HEK293 (cell line): ENCODE measurements around the gene HSF2BP.

Experiments used
- CTCF ChIP-seq: fragments of 450-650 bp; formaldehyde crosslinking; IDR thresholded peaks from 2 replicates; pipeline ENCODE4 v1.5.1; 2016; ENCODE audit warnings: missing biosample characterization, missing genetic modification characterization
- FEZF1 ChIP-seq: fragments of 450-650 bp; formaldehyde crosslinking; IDR thresholded peaks from 2 replicates; pipeline ENCODE4 v1.5.1; 2016; ENCODE audit warnings: missing biosample characterization, missing genetic modification characterization
- KLF8 ChIP-seq: fragments of 450-650 bp; formaldehyde crosslinking; IDR thresholded peaks from 2 replicates; pipeline ENCODE4 v1.5.1; 2016; ENCODE audit warnings: missing biosample characterization, missing genetic modification characterization
- MYNN ChIP-seq: fragments of 450-650 bp; formaldehyde crosslinking; IDR thresholded peaks from 2 replicates; pipeline ENCODE4 v1.5.1; 2016; ENCODE audit warnings: missing biosample characterization, missing genetic modification characterization, borderline replicate concordance
- MZF1 ChIP-seq: fragments of 450-650 bp; formaldehyde crosslinking; IDR thresholded peaks from 2 replicates; pipeline ENCODE4 v1.5.1; 2017; ENCODE audit warnings: missing biosample characterization, missing genetic modification characterization, borderline replicate concordance
- REST ChIP-seq: fragments of 450-650 bp; formaldehyde crosslinking; IDR thresholded peaks from 2 replicates; pipeline ENCODE4 v1.5.1; 2016; ENCODE audit warnings: missing biosample characterization, missing genetic modification characterization
- SALL2 ChIP-seq: fragments of 450-650 bp; formaldehyde crosslinking; IDR thresholded peaks from 2 replicates; pipeline ENCODE4 v1.5.0; 2017; ENCODE audit warnings: missing biosample characterization, mild to moderate bottlenecking, missing genetic modification characterization, borderline replicate concordance
- TCF7L2 ChIP-seq: IDR thresholded peaks from 2 replicates; pipeline ENCODE4 v1.6.1; 2011; ENCODE audit warnings: low read depth, mild to moderate bottlenecking, inconsistent platforms, low read length, moderate library complexity, borderline replicate concordance
- ZNF416 ChIP-seq: fragments of 450-650 bp; formaldehyde crosslinking; IDR thresholded peaks from 2 replicates; pipeline ENCODE4 v1.5.1; 2016; ENCODE audit warnings: missing biosample characterization, missing genetic modification characterization
- ZNF48 ChIP-seq: fragments of 450-650 bp; formaldehyde crosslinking; IDR thresholded peaks from 2 replicates; pipeline ENCODE4 v1.5.1; 2016; ENCODE audit warnings: missing biosample characterization, missing genetic modification characterization
- ZNF530 ChIP-seq: fragments of 450-650 bp; formaldehyde crosslinking; IDR thresholded peaks from 2 replicates; pipeline ENCODE4 v1.5.1; 2016; ENCODE audit warnings: low read depth, missing biosample characterization, missing genetic modification characterization

GRCh38 chr21:43632373-43632905 is 26.8 kb downstream of the HSF2BP start:
- TF ChIP-seq MZF1 (tag by site-specific recombination) (no peak), FEZF1 (tag by site-specific recombination) (no peak), CTCF (tag by site-specific recombination) (no peak), ZNF416 (no peak), MYNN (tag by site-specific recombination) (no peak), ZNF530 (tag by site-specific recombination) (no peak), SALL2 (tag by site-specific recombination) (no peak), ZNF48 (no peak), REST (tag by site-specific recombination) (no peak), TCF7L2 (no peak), KLF8 (tag by site-specific recombination) (no peak)
